Measurements from ENCODE around the gene OTUD6A.
"Not testable (repeated sequence)": the region's sequence is repeated elsewhere in the genome, so short reads cannot be mapped to it uniquely, and the experiment has no call there.

The OTUD6A gene

DNA sequence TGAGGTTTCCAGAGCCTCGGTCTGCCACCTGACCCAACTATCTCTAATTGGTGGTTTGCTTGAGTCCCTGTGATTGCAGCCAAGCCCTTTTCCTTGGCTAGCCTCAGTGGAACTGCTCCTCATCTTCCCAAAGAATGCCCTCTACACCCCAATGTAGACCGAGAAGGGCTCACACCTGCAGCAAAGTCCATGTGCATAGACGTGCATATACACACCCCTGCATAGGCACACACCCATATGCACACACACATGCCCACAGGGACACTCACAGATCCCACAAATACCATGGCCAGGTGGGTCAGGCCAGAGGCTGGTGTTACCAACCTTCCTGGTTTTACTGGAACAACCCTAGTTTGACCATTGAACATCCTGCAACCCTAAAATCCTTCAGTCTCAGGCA is 12.9 kb upstream of the OTUD6A start:
- DNase-seq = no peak

DNA sequence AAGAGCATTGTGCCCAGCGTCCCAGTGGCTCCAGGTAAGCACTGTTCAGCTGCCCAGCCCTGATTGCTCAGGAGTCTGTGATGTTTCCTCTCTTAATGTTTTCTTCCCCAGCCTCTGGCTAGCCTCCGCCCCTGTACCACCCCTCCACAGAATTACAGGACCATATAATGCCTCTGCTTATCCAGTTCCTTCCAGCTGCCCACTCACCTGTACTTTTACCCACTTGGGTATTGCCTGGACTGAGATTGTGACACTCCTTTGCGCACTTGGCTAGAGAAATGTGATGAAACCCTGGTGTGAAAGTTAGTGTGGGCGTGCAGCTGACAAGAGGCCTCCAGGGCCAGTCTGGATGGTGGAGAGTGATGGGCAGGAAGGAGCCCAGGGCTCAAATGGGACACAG is 12.3 kb upstream of the OTUD6A start, which contains the start of gene AWAT2:
TSS of gene AWAT2 (minus strand) at position 14 of the 400 bp plus-strand sequence. CDS start at position 8, 6 bp downstream.
- no peak for DNase-seq

DNA sequence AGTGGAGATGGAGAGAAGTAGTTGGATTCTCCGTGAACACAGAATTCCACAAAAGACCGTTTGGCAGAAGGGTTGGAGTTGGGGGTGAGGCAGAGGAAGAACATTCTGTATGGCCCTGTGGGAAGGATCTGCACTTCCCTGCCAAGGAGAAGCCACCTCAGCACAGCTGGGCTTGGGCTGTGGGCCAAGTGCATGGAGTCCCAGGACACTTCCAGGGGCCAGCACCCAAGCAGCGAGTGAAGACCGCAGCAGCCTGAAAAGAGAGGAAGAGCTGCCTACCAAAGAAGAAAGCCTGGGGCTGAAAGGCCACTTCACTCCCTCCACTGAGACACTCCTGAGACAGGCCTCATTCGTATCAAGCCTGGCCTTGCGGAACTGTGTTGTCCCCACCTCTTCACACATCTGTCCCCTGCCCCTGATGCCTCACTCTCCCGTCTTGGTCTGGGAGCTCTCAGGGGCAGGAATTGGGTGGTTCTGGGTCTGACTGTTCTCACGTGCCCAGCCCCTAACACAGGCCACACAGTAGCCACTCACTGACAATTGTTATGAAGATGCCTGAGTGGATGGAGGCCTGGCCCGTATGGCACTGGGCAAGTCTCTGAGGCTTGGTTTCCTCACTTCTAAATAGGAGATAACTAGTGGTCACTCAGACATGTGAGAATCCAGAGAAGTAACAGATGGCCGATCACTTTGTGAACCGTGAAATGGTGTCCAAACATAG is 9.2 kb upstream of the OTUD6A start:
- no peak for DNase-seq

DNA sequence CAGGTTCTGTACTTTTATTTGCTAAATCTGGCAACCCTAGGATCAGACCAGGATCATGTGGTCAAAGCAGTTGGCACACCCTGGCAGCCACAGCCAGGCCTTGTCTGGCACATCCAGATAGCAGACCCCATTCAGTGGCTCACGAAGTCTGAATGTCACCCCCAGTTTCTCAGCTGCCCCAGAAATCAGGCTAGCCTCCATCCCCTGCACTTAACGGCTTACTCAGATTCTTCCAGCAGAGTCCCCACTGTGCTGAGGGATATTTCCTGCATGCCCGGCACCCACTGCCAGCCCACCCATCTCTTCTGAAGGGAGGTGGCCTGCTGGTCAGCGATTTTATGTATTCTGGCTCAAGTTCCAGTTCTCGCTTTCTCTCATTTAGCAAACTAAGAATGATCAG is 7.9 kb upstream of the OTUD6A start:
- no peak for DNase-seq

DNA sequence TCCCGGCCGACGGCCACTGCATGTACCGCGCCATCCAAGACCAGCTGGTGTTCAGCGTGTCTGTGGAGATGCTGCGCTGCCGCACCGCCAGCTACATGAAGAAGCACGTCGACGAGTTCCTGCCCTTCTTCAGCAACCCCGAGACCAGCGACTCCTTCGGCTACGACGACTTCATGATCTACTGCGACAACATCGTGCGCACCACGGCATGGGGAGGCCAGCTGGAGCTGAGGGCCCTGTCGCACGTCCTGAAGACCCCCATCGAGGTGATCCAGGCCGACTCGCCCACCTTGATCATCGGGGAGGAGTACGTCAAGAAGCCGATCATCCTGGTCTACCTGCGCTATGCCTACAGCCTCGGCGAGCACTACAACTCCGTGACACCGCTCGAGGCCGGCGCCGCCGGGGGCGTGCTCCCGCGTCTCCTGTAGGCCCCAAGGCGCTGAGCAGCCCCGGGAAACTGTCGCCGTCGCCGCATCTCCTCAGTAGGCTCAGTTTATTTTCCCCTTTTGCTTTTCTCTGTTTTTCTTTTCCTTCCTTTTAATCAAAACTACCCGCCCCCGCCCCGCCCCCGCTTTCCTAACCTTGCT is 799 bp downstream of the OTUD6A start:
- DNase-seq = no peak

DNA sequence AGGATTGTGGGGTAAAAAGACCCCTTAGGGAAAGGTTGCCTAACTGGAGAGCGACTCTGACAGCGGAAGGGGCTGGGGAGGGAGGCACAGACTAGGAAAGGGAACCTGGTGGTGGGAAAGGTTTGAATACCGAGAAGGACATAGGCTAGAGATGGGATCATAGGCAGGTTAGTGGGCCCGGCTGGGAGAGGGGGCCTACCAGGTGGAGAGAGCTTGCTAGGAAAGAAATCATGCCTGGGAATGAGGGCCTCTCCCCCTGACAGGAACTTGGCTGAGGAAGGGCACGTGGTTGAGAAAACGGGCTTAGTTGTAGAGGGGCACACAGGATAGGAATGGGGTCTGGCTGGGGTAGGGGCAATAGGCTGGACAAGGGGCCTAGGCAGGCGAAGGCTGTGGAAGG is 4.4 kb downstream of the OTUD6A start:
- DNase-seq = no peak

DNA sequence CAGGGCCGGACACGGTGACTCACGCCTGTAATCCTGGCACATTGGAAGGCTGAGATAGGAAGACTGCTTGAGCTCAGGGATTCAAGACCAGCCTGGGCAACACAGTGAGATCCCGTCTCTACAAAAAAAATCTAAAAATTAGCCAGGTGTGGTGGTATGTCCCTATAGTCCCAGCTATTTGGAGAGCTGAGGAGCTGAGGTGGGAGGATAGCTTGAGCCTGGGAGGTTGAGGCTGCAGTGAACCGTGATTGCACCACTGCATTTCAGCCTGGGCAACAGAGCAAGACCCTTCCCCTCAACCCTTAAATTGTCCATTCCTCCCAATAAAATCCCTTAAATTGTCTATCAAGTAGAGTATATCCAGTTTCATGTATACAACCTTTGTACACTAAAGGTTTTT is 17.0 kb downstream of the OTUD6A start:
- no peak for DNase-seq

DNA sequence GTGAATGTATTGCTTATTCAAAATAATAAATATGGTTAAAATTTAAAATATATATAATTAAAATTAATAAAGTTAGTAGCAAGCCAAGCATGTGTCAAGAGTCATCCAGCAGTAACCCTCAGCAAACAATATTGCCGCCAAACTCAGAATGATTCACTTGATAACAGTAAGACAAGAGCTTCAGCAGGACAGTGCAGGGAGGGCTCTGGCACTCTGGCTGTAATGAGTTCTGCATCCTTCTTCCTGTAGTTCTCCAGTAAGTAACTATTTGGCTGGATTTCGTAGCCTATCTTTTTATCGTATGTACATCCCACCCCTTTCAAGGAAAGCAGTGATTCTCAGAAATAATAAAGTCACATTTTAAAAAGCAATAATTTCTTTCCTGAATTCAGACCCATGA is 17.6 kb downstream of the OTUD6A start:
- no peak for DNase-seq

DNA sequence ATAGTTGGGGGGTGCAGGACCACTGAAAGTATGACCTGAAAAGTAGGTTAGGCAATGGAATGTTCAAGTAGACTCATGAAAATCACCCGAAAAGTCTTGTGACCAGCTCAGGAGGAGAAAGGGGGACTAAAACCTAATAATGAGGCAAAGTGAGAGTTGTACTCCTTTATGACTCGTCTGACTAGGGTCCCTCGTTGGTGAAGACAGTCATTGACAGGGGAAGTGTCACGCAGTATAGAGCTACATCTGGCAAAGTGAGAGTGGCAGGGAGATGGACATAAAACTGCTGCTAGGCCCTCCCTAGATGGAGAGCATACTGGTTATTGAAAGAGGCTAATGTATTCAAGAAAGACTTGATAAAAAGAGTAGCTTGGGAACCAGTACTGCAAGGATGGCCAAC is 20.5 kb downstream of the OTUD6A start:
- DNase-seq = no peak

DNA sequence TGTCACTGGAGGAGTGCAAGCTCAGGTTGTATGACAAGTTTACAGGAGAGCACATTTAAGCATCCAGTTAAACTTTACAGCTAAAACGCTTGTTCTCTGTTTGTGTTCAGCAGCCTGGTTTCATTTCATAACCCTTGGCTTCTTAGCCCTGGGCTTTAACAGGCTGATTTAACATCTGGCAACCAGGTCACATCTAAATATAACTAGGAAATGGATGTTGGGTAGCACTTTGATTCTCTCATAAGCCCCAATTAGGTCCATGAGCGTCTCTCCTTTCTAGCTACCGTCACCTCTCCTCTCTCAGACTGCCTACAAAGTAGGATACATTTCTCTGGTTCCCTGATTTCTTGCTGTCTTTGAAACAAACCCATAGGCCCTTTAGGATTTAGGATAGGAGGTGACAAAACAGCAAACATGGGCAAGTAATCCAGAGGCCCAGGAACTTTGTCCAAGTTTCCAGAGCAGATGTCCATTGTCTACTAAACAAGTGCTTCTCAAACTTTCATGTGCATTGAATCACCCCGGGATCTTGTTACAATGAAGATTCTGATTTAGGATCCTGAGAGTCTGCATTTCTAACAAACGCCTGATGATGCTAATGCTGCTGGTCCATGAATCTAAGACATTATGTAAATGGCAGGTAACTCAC is 22.5 kb downstream of the OTUD6A start:
- no peak for DNase-seq

DNA sequence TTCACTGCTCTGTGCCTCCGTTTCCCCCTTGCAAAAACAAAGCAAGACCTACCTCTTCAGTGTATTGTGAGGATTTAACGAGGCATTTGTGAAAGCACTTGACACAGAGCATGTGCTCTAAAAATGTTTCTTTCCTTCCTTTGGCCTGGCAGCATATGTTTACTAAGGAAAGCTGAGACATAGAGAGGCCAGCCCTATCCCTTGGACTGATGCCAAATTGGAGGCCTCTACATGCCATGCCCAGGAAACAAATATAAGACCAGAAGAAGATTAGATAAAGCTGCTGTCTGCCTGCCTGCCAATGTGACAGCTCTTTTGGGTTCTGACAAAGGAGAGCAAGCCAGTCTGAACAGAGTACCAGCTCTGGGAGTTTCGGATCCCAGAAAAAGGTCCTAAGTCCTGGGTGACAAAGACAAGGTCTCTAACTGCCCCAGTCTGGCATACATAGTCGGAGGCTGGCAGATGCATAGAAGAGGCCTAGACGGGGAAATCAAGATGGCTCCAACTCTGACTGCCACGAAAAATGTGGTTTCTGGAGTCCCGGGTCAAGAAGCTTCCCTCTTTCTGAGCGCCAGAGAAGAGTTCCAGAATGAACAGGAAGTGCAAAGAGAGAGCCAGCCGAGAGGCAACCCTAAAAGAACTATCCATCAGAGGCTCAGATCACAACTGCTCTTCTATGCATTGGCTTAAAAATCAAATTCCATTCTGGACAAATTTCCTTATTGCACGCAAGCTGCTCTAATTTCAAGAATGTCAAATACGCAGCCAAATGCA is 25.8 kb downstream of the OTUD6A start:
- DNase-seq = no peak

DNA sequence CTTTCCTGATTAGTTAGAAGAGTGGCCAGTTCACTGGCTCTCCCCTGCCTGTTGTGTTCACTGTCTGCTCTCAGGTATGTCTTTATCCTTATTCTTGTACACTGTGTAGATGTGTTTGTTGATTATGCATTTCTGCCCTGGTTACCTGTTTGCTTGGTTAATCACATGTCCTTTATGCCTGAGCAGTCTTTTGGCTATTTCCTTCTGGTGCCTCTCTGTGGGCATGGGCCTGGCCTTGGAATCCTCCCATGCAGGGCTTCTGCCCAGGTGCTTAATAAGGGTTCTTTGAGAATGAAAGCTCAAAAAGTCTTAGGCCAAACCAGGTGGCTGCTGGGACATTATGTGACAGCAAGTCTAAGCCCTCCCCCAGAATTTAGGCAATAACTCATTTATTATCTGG is 26.5 kb downstream of the OTUD6A start:
- DNase-seq = no peak

DNA sequence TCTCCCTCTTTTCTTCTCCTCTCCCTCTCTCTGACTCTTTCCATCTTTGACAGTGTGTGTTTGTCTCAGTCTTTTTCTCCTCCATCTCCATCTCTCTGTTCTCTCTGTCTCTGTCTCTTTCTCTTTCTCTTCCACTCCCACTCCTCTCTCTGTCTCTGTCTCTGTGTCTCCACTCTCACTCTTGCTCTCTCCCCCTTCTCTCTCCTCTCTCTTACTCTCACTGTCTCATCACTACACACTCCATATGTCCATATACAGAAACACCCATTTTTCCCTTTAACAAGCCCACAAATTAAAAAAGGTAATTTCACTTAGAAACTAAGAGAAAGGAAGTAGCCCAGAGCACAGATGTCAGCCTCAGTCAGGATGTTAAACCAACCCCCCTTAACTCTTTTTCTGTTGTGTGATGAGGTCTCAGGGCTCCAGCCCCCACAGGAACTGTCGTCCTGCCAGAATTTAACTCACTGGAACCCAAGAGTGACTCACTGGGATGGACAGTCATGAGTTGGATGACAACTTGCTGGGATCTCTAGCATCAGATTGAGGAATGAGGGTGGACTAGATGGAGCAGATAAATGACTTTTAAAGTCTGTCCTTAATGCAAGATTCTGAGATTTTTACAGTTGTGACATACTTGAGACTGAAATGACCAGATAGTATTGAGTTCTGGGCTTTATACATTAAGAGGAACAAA is 27.5 kb downstream of the OTUD6A start:
- no peak for DNase-seq

DNA sequence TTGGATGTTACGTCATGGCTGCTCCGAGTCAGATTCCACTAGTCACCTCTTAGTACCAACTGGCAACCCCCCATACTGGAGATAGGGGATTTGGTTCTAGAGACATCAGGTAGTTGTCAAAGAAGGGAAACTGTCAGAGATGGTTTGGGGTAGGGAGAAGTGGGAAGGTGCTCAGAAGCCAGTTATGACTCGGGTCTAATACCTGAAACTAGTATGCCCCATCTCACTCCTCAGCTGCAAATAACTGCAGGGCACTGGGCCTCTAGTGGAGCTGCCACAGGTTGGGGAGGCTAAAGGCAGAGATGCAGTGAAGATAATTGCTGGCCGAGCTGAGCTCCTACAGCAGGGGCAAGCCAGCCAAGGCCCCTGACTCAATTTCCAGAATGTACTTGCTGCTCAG is 30.0 kb downstream of the OTUD6A start:
- DNase-seq = no peak

DNA sequence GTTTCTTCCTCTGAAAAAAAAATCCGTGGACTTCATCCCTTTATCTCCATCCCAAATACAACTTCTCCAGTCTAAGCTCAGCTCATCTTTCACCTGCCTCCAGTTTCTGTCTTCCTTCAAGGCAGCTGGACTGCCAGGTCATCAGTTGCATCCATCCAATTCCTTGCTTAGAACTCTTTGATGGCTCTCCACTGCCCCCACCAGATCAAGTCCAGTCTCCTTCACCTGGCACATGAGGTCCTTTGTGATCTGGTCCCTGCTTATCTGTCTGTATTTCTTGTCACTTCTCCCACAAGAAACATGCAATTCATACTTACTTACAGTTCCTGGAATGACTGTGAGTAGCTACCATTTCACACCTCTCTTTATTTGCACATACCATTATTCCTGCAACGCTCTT is 33.8 kb downstream of the OTUD6A start:
- DNase-seq = no peak

DNA sequence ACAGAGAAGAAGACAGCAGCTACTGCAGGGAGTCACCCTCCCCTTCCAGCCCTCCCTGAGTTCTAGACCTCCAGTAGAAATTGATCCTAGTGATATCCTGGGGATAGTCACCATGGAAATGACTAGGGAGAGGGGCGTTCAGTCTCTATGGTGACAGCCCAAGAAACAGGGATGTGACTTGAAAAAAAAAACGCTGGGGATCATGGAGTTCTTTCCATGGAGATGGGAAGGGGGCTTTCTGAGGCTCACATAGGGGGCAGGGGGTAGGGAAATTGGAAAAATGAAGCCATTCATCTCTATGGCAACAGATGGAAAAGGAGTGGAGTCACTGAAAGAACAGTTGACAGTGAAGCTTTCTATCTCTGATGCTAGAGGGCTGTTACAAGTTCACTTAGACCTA is 43.0 kb downstream of the OTUD6A start:
- no peak for DNase-seq

DNA sequence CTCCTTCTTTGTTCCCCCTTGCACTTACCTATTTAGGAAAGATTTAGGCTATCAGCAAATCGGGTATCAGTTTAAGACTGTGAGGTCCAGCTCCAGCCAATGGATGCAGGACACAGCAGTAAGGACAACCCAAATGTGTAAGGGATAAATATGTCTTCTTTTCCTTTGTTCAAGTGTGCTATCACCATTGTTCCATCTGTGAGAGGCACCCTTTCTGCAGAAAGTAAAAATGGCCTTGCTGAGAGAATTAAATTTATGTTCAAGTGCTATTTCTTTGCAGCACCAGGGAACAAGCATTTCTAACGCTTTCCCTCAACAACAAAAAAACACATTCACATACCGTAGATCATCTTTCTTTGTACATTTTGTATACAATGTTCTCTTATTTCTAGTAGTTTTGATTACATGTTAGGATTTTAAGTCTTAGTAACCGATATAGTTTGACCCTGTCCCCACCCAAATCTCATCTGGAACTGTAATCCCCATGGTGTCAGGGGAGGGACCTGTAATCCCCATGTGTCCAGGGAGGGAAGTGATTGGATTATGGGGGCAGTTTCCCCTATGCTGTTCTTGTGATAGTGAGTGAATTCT is 49.3 kb downstream of the OTUD6A start:
- not testable (repeated sequence) for DNase-seq

Data from CD4-positive, alpha-beta T cell treated with Interferon alpha-2 for 1 hour (primary cell).